DND-41 (cell line): ENCODE data around the gene NPR3.

Source experiments
- ATAC-seq: fragments of 200-7000 bp; cut with Tn5 transposase; 3 replicates; pipeline ENCODE4 v1.9.1; 2021; ENCODE audit warnings: low read depth; ENCODE audit not compliant: insufficient read depth
- DNase-seq: peaks from one replicate; pipeline ENCODE4 v3.0.0-alpha.2; 2020
- H2AFZ ChIP-seq: 2 replicates; pipeline ENCODE4 v1.6.0; 2012; ENCODE audit warnings: low read depth, low read length
- H3K27ac ChIP-seq: 2 replicates; pipeline ENCODE4 v1.5.1; 2012; ENCODE audit warnings: low read length, inconsistent platforms
- H3K27me3 ChIP-seq: fragments of 200-600 bp; sonication (generic); 2 replicates; pipeline ENCODE4 v1.6.0; 2012; ENCODE audit warnings: low read length, mild to moderate bottlenecking, inconsistent platforms; ENCODE audit not compliant: insufficient read depth, poor library complexity
- H3K36me3 ChIP-seq: 2 replicates; pipeline ENCODE4 v1.5.1; 2012; ENCODE audit warnings: low read length, inconsistent platforms; ENCODE audit not compliant: insufficient read depth
- H3K4me1 ChIP-seq: 2 replicates; pipeline ENCODE4 v1.5.1; 2012; ENCODE audit warnings: mild to moderate bottlenecking, low read length; ENCODE audit not compliant: insufficient read depth
- H3K4me2 ChIP-seq: 2 replicates; pipeline ENCODE4 v1.6.0; 2012; ENCODE audit warnings: mild to moderate bottlenecking, moderate library complexity, low read length, inconsistent platforms; ENCODE audit not compliant: insufficient read depth
- H3K4me3 ChIP-seq, 2 experiments: fragments of 200-600 bp in 1 of 2; shearing (Covaris generic) in 1 of 2; 2 replicates each; pipeline ENCODE4 v1.5.1; 2012 to 2016; ENCODE audit warnings: inconsistent platforms in 2 of 2, low read length in 2 of 2, mild to moderate bottlenecking in 2 of 2, low read depth in 1 of 2, moderate library complexity in 1 of 2
- H3K79me2 ChIP-seq: 2 replicates; pipeline ENCODE4 v1.6.0; 2012; ENCODE audit warnings: low read length, inconsistent platforms; ENCODE audit not compliant: insufficient read depth
- H3K9ac ChIP-seq: 2 replicates; pipeline ENCODE4 v1.6.0; 2012; ENCODE audit warnings: low read depth, mild to moderate bottlenecking, inconsistent platforms, low read length, moderate library complexity
- H3K9me3 ChIP-seq: 2 replicates; pipeline ENCODE4 v1.5.1; 2012; ENCODE audit warnings: low read length, moderate library complexity, mild to moderate bottlenecking, inconsistent platforms; ENCODE audit not compliant: insufficient read depth, severe bottlenecking
- H4K20me1 ChIP-seq: 2 replicates; pipeline ENCODE4 v1.6.0; 2012; ENCODE audit warnings: low read length; ENCODE audit not compliant: insufficient read depth
- CTCF ChIP-seq: IDR thresholded peaks from 2 replicates; pipeline ENCODE4 v1.5.1; 2012; ENCODE audit warnings: borderline replicate concordance, low read length, moderate library complexity, mild to moderate bottlenecking; ENCODE audit not compliant: poor library complexity, severe bottlenecking; ENCODE audit errors: extremely low read depth
- EZH2 ChIP-seq: IDR thresholded peaks from 3 replicates; pipeline ENCODE4 v1.6.1; 2012; ENCODE audit warnings: borderline replicate concordance, low read depth, mild to moderate bottlenecking, moderate library complexity, low read length, inconsistent platforms; ENCODE audit not compliant: severe bottlenecking

Gene NPR3

GRCh38 chr5:32752411-32752810 lies 41.3 kb downstream of the NPR3 start:
- H3K36me3 ChIP-seq, result no peaks in the 10 kb centered on the region
- H3K27me3 ChIP-seq, result no peaks in the 10 kb centered on the region
- no peak for ATAC-seq
- no peaks in the 10 kb centered on the region for H3K79me2 ChIP-seq
- no peak overlapping the region for H3K4me2 ChIP-seq
- no peak overlapping the region for H2AFZ ChIP-seq
- H3K4me3 ChIP-seq, result no peak overlapping the region
- TF ChIP-seq CTCF, result no peak
- no peaks in the 10 kb centered on the region for H3K9me3 ChIP-seq
- no peak overlapping the region for H3K9ac ChIP-seq
- no peak for DNase-seq
- H4K20me1 ChIP-seq, result no peaks in the 10 kb centered on the region
- H3K27ac ChIP-seq, result no peak overlapping the region
- H3K4me1 ChIP-seq, result no peaks in the 10 kb centered on the region

GRCh38 chr5:32753051-32753450 lies 41.9 kb downstream of the NPR3 start:
- no peaks in the 10 kb centered on the region for H3K9me3 ChIP-seq
- no peak overlapping the region for H3K4me2 ChIP-seq
- no peak for TF ChIP-seq EZH2
- TF ChIP-seq CTCF, result no peak
- no peak for DNase-seq
- no peak overlapping the region for H3K9ac ChIP-seq
- no peaks in the 10 kb centered on the region for H3K27me3 ChIP-seq
- H3K79me2 ChIP-seq, result no peaks in the 10 kb centered on the region
- H2AFZ ChIP-seq, result no peak overlapping the region
- H3K4me3 ChIP-seq, result no peak overlapping the region
- H3K36me3 ChIP-seq, result no peaks in the 10 kb centered on the region
- no peak for ATAC-seq
- no peaks in the 10 kb centered on the region for H3K4me1 ChIP-seq
- no peak overlapping the region for H3K27ac ChIP-seq
- H4K20me1 ChIP-seq, result no peaks in the 10 kb centered on the region

- no peak for ATAC-seq
- Histone ChIP-seq H3K27ac (no peak overlapping the region), H3K4me1 (no peaks in the 10 kb centered on the region), H3K9ac (no peak overlapping the region), H4K20me1 (no peaks in the 10 kb centered on the region), H3K27me3 (no peaks in the 10 kb centered on the region), H3K4me3 (no peak overlapping the region), H3K36me3 (no peaks in the 10 kb centered on the region), H3K79me2 (no peaks in the 10 kb centered on the region), H2AFZ (no peak overlapping the region), H3K9me3 (no peaks in the 10 kb centered on the region), H3K4me2 (no peak overlapping the region)
- TF ChIP-seq CTCF, result no peak
- no peak for TF ChIP-seq EZH2
- DNase-seq, result no peak
Observed at GRCh38 chr5:32753765-32754164, 42.6 kb downstream of the NPR3 start.

- Histone ChIP-seq H3K36me3 (no peaks in the 10 kb centered on the region), H3K4me3 (no peak overlapping the region), H3K4me1 (no peaks in the 10 kb centered on the region), H4K20me1 (no peaks in the 10 kb centered on the region), H3K4me2 (no peak overlapping the region), H3K9ac (no peak overlapping the region), H3K27ac (no peak overlapping the region), H2AFZ (no peak overlapping the region), H3K79me2 (no peaks in the 10 kb centered on the region), H3K27me3 (no peaks in the 10 kb centered on the region), H3K9me3 (no peaks in the 10 kb centered on the region)
- DNase-seq (no peak), ATAC-seq (no peak)
- TF ChIP-seq CTCF, result no peak
Observed at GRCh38 chr5:32754284-32754683, 43.2 kb downstream of the NPR3 start.
